ENCODE measurements around the gene SYCP3. TPM values are rescaled to one million over a fixed set of nuclear protein-coding genes. Genes with fewer than 3 reads are reported as not detected.

Gene SYCP3
- total and polyA plus RNA-seq, 3 donors from 2014 or later, result 42.4 to 127 (median 69.4) TPM

GRCh38 chr12:101764051-101764792, 25.0 kb upstream of the SYCP3 start:
- Histone ChIP-seq H3K9me3 (no peaks in the 10 kb centered on the region), H3K4me3 (no peak overlapping the region), H3K27me3 (no peaks in the 10 kb centered on the region), H3K4me1 (no peaks in the 10 kb centered on the region), H3K36me3 (ENCODE audit: low read depth, missing control alignments) (no peaks in the 10 kb centered on the region), H3K27ac (no peak overlapping the region)
- intact Hi-C loops (cut with DNase I; ENCODE audit: low total_unique reads), result no loop called here
- WGBS, 2 donors, result 65 to 69% methylated on average over 5 of the region's 5 CpGs
- DNase-seq, result no peak
- TF ChIP-seq CTCF (IDR thresholded peaks at IDR 0.05) (no peak), POLR2A (IDR thresholded peaks at IDR 0.05) (no peak)

GRCh38 chr12:101763246-101763931, 24.1 kb upstream of the SYCP3 start:
- intact Hi-C loops (cut with DNase I; ENCODE audit: low total_unique reads), result no loop called here
- no peaks in the 10 kb centered on the region for H3K4me1 ChIP-seq
- H3K4me3 ChIP-seq, result no peak overlapping the region
- 65 to 78% methylated on average over 6 of the region's 6 CpGs for WGBS, 2 donors
- TF ChIP-seq POLR2A (IDR thresholded peaks at IDR 0.05) (no peak), CTCF (IDR thresholded peaks at IDR 0.05) (no peak)
- H3K27me3 ChIP-seq, result no peaks in the 10 kb centered on the region
- H3K27ac ChIP-seq, result no peak overlapping the region
- no peak for DNase-seq
- no peaks in the 10 kb centered on the region for H3K36me3 ChIP-seq (ENCODE audit: low read depth, missing control alignments)
- H3K9me3 ChIP-seq, result no peaks in the 10 kb centered on the region

- no peaks in the 10 kb centered on the region for H3K9me3 ChIP-seq
- no peak for DNase-seq
- H3K27ac ChIP-seq, result no peak overlapping the region
- H3K4me1 ChIP-seq, result no peaks in the 10 kb centered on the region
- no peaks in the 10 kb centered on the region for H3K27me3 ChIP-seq
- no peaks in the 10 kb centered on the region for H3K36me3 ChIP-seq (ENCODE audit: low read depth, missing control alignments)
- no peak for TF ChIP-seq POLR2A (IDR thresholded peaks at IDR 0.05)
- no peak for TF ChIP-seq CTCF (IDR thresholded peaks at IDR 0.05)
- 89 to 92% methylated on average over 4 of the region's 4 CpGs for WGBS, 2 donors
- no peak overlapping the region for H3K4me3 ChIP-seq
- intact Hi-C loops (cut with DNase I; ENCODE audit: low total_unique reads), result no loop called here
Measured at GRCh38 chr12:101761781-101762180, 22.5 kb upstream of the SYCP3 start.

GRCh38 chr12:101761350-101761749, 22.1 kb upstream of the SYCP3 start:
- TF ChIP-seq POLR2A (IDR thresholded peaks at IDR 0.05) (no peak), CTCF (IDR thresholded peaks at IDR 0.05) (no peak)
- Histone ChIP-seq H3K4me1 (no peaks in the 10 kb centered on the region), H3K36me3 (ENCODE audit: low read depth, missing control alignments) (no peaks in the 10 kb centered on the region), H3K9me3 (no peaks in the 10 kb centered on the region), H3K4me3 (no peak overlapping the region), H3K27ac (no peak overlapping the region), H3K27me3 (no peaks in the 10 kb centered on the region)
- intact Hi-C loops (cut with DNase I; ENCODE audit: low total_unique reads), result no loop called here
- no peak for DNase-seq
- 79 to 83% methylated on average over 5 of the region's 5 CpGs for WGBS, 2 donors
